IPS-15b (cell line): Measurements from ENCODE around the gene ACOT11.

Source experiments
- H3K27me3 ChIP-seq: one replicate; pipeline ENCODE4 v1.6.1; 2013; ENCODE audit warnings: low read length; ENCODE audit not compliant: control insufficient read depth, insufficient read depth
- H3K36me3 ChIP-seq: one replicate; pipeline ENCODE4 v1.6.1; 2013; ENCODE audit warnings: low read length; ENCODE audit not compliant: control insufficient read depth, insufficient read depth
- H3K4me1 ChIP-seq: one replicate; pipeline ENCODE4 v1.6.1; 2013; ENCODE audit warnings: mild to moderate bottlenecking, low read length; ENCODE audit not compliant: control insufficient read depth, insufficient read depth
- H3K4me3 ChIP-seq: one replicate; pipeline ENCODE4 v1.5.1; 2013; ENCODE audit warnings: low read depth, low read length
- H3K9ac ChIP-seq: one replicate; pipeline ENCODE4 v1.6.1; 2013; ENCODE audit warnings: low read depth, mild to moderate bottlenecking, low read length
- H3K9me3 ChIP-seq: one replicate; pipeline ENCODE4 v1.6.1; 2013; ENCODE audit warnings: mild to moderate bottlenecking, low read length; ENCODE audit not compliant: control insufficient read depth, insufficient read depth

Gene ACOT11

DNA sequence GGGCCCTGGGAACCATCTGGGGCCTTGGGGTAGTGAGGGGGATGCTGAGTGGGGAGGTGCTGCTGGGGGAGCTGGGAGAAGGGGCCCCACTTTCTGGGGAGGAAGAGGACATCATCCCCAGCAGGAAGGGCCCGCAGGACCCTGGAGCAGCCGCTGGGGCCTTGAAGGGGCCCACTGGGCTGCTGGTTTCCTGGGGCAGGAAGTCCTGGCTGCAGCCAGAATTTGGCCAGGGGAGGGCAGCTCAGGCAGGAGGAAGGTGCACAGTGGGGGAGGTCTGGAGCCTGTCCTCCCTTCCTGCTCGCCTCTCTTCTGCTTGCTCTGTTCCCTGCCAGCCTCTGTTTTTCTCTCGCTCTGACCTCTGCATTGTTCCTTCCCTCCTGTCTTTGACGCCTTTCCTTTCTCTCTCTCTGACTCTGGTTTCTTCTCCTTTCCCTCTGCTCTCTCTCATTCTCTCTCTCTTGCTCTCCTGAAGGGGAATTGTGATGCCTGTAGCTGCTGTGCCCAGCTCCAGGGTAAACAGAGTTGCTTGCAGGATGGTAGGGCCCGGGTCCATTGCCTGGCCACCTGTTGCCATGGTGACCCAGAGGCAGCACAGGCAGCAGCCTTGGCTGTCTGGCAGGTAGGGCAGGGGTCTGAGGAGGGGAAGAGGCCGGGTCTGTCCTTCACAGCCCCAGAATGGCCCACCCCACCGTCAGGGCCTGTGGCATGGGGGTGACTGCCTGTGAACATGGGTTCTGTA is 23.9 kb downstream of the ACOT11 start:
- no peaks in the 10 kb centered on the region for H3K9me3 ChIP-seq
- H3K9ac ChIP-seq = no peak overlapping the region
- H3K36me3 ChIP-seq = no peaks in the 10 kb centered on the region
- H3K4me3 ChIP-seq = no peak overlapping the region
- H3K27me3 ChIP-seq = no peaks in the 10 kb centered on the region
- peaks cover 3% of the 10 kb centered on the region for H3K4me1 ChIP-seq

DNA sequence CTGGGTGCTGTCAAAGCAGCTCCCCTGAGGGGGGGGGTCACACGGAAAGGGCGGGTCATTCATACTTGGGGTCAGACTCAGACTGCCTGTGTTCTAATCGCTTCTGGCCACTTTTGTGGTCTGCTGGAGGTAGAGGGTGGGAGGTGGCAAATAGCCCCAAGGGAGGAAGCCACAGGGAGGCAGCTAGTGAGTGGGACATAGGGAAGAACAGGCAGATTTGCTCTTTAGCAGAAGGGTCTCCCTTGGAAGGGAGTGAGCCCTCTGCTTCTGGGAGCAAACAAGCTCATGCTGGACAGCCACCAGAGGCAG is 24.5 kb downstream of the ACOT11 start:
- Histone ChIP-seq H3K4me3 (no peak overlapping the region), H3K4me1 (peaks cover 3% of the 10 kb centered on the region), H3K36me3 (no peaks in the 10 kb centered on the region), H3K9ac (no peak overlapping the region), H3K27me3 (no peaks in the 10 kb centered on the region), H3K9me3 (no peaks in the 10 kb centered on the region)

DNA sequence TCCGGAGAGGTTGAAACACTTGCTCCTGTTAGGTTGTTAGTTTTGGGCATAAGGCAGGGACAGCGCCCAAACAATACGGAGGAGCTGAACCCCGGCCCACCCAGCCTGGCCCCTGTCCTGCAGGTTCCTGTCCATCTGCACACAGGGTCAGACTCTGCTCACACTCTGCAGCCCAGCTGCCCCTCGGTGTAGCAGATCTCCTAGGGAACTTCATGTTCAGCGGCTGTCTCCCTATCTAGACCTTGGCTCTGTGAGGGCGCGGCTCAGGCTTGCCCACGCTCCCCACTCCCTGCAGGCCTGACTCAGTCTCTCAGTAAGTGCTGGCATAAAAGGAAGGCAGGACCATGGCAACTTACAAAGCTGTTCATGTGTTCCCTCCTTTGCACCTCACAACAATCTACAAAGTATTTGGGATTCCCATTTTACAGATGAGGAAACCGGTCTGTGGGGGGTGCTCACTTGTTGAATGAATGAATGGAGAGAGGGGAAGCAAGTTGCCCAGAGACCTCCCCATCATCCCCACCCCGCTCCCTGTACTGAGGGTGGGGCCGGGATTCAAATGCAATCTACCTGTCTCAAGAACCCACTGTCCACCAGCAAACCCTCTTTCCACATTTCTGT is 26.2 kb downstream of the ACOT11 start:
- no peak overlapping the region for H3K4me3 ChIP-seq
- no peak overlapping the region for H3K9ac ChIP-seq
- H3K4me1 ChIP-seq = peaks cover 3% of the 10 kb centered on the region
- no peaks in the 10 kb centered on the region for H3K36me3 ChIP-seq
- no peaks in the 10 kb centered on the region for H3K9me3 ChIP-seq
- no peaks in the 10 kb centered on the region for H3K27me3 ChIP-seq

DNA sequence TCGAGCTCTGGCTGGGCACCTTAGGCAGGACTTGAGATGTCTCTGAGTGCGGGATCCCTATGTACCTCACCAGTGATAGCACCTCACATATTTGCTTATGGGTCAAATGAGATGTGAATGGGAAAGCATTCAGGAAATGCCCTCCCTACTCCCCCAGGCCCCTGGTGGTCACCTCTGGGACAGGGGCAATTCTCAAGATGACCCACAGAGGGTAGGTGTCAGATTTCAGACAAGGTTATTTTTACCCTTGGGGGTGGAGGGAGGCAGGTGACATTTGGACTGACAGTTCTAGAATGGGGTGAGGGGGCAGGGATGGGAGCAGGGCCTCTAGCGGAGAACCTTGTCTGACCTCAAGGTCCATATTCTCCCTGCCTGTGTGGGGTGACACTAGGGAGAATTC is 27.1 kb downstream of the ACOT11 start:
- H3K27me3 ChIP-seq = no peaks in the 10 kb centered on the region
- no peaks in the 10 kb centered on the region for H3K36me3 ChIP-seq
- no peak overlapping the region for H3K9ac ChIP-seq
- no peaks in the 10 kb centered on the region for H3K9me3 ChIP-seq
- peaks cover 3% of the 10 kb centered on the region for H3K4me1 ChIP-seq
- H3K4me3 ChIP-seq = no peak overlapping the region

DNA sequence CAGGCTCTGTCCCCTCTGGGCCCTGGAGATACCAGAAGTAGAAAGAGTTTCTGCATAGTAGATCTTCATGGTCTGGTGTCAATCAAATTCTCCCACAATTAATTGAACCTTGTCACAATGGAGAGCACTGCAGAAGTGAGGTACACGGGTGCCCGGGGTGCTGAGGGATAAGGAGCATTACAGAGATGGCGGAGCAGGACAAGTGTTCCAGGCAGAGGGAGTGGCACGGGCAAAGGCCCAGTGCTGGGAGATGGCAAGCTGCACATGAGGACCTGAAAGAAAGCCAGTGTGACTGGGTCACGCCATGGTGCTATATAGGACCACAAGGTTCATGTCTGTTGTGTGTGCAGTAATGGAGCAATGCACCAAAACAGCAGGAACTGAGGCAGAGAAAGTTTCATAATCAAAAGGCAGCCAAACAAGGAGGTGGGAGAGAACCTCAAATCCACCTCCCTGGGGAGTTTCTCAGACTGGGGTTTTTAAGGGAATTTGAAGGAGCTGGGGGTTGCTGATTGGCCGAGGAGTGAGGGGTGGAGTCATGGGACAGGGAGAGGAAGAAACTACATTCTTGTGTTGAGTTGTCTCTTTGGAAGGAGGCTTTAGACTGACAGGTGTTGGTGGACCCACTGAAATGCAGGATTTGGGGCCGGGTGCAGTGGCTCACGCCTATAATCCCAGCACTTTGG is 27.7 kb downstream of the ACOT11 start:
- Histone ChIP-seq H3K27me3 (no peaks in the 10 kb centered on the region), H3K36me3 (no peaks in the 10 kb centered on the region), H3K4me3 (no peak overlapping the region), H3K9me3 (no peaks in the 10 kb centered on the region), H3K9ac (no peak overlapping the region), H3K4me1 (peaks cover 3% of the 10 kb centered on the region)

DNA sequence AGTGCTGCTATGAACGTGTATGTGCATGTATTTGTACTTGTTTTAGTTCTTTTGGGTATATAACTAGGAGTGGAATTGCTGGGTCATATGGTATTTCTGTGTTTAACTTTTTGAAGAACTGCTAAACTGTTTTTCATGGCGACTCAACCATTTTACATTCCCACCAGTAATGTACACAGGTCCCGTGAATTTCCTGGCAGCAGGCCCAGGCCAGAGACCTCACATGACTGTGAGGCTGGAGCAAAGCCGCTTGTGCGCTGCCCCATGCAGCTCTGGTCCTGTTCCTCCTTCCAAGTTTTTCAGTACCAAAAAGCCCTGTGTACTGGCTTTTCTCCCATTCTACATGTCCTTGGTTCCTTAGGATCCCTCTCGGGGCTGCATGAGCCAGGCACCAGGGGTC is 29.6 kb downstream of the ACOT11 start:
- Histone ChIP-seq H3K27me3 (no peaks in the 10 kb centered on the region), H3K36me3 (no peaks in the 10 kb centered on the region), H3K4me1 (peaks cover 3% of the 10 kb centered on the region), H3K9ac (no peak overlapping the region), H3K9me3 (no peaks in the 10 kb centered on the region), H3K4me3 (no peak overlapping the region)

DNA sequence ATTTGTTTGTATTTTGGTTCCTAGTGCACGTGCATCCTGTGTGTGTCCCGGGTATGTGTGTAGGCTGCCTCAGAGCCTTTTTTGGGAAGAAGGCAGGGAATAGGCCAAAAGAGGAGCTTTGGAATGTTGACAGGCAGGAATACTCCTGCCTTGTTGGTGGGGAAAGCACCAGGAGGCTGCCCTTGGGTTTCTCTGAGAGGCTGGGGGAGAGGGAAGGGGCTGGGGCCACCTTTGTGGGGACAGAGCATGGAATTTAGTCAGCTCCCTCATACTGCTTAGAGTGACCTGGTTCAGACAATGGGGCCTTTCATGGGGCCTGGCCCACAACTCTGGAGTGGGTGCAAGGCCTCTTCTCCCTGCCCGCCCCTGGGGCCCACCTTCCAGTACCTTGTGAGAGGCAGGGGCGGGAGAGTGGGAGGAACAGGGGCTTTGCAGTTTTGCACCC is 31.3 kb downstream of the ACOT11 start:
- H3K36me3 ChIP-seq = no peaks in the 10 kb centered on the region
- no peaks in the 10 kb centered on the region for H3K27me3 ChIP-seq
- H3K4me1 ChIP-seq = peaks cover 3% of the 10 kb centered on the region
- no peak overlapping the region for H3K4me3 ChIP-seq
- no peak overlapping the region for H3K9ac ChIP-seq
- H3K9me3 ChIP-seq = no peaks in the 10 kb centered on the region

DNA sequence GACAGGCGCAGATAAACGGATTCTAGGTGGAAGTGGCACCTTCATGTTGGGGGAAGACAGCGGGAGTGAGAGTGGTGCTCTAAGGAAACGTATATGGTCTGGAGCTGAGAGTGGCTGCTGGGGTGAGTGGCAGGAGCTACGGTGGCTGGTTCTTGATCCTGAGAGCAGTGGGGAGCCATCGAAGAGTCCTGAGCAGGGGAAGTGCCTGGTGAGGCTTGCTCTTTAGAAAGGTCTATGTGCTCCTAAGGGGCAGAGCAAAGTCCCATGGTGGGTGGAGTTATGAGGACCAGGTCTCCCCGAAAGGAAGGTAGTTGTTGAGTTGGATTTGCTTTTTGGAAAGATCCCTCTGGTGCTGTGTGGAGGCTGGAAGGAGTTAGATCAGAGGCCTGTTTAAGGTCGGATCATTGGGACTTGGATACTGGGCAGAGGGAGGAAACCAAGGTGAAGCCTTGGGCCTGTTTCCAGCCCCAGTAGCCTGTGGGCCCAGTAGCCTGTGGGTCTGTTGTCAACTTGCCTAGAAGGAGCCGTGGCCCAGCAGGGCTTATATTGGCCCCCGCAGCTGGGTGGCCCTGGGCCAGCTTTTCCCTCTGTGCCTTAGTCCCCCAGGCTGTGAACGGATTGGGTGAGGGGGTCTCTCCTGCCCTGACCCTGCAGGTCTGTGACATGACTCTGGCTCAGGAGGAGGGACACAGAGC is 33.0 kb downstream of the ACOT11 start:
- H3K4me3 ChIP-seq = no peak overlapping the region
- H3K36me3 ChIP-seq = no peaks in the 10 kb centered on the region
- no peak overlapping the region for H3K9ac ChIP-seq
- no peaks in the 10 kb centered on the region for H3K4me1 ChIP-seq
- no peaks in the 10 kb centered on the region for H3K9me3 ChIP-seq
- no peaks in the 10 kb centered on the region for H3K27me3 ChIP-seq

DNA sequence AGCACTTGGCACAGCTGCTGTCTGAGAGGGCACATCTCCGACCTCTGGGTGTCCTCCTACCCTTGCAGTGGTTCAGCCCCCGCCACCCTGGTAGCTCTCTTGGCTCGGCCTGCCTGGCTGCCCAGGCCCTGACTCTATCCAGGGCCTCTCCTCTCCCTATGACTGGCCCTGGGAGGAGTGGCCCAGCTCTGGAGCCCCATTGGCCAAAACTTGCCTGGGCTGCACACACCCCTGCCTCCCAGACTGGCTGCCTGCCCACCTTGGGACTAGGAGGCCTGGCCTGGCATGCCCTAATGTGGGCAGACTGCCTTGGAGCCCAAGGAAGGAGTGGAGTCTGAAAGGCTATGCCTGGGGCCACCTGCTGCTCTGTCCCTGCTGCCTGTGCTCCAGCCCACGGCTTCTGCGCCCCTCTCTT is 33.6 kb downstream of the ACOT11 start:
- Histone ChIP-seq H3K4me3 (no peak overlapping the region), H3K9ac (no peak overlapping the region), H3K9me3 (no peaks in the 10 kb centered on the region), H3K27me3 (no peaks in the 10 kb centered on the region), H3K4me1 (no peaks in the 10 kb centered on the region), H3K36me3 (no peaks in the 10 kb centered on the region)

DNA sequence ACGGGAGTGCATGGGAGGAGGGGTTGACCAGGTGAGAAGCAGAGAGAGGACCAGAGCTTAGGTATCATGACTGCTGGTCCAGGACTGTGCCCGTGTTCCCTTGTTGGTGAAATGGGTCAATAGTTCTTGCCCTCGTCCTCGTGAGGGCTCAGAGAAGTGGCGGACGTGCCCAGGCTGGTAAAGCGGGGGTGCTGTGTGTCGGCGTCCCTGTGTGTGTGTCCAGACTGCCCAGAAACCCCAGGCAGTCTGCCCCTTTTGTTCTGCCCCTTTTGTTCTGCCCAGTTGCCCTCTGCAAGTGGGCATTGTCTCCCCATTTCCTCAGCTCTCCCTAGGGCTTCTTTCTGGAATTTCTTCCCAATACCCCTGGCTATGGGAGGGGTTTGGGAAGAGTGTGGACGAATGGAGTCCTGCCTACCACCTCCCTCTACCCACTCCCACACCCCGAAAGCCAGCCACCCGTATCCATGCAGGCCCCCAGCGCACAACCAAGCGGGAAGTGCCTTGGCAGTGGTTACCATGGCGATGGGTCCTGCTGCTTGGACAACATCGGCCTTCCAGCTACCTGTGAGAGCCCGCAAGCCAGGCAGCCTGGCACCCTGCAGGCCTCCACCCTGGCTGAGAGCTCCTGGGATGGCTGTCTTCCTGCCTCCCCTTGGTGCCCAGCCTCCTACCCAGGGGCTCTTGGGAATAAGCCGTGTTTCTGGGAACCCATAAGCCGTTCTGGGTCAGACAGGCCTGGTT is 34.7 kb downstream of the ACOT11 start:
- no peaks in the 10 kb centered on the region for H3K4me1 ChIP-seq
- no peaks in the 10 kb centered on the region for H3K27me3 ChIP-seq
- H3K36me3 ChIP-seq = no peaks in the 10 kb centered on the region
- H3K9me3 ChIP-seq = no peaks in the 10 kb centered on the region
- H3K4me3 ChIP-seq = no peak overlapping the region
- H3K9ac ChIP-seq = no peak overlapping the region

DNA sequence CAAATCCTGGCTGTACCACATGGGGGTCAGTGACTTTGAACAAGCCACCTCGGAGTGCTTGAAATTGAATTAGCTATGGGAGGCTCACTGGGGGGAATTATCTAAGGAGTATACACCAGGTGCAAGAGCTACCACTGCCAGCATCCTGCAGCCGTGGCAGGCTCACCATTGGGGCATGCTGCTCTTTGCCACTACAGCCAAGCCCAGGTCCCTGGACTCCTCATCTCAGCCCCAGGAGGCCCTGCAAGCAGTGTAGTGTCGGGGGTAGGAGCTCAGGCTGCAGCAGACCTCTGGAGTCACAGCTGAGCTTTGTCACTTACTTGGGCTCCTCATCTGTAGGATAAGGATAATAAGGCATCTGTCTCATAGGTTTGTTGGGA is 35.3 kb downstream of the ACOT11 start:
- Histone ChIP-seq H3K9me3 (no peaks in the 10 kb centered on the region), H3K4me3 (no peak overlapping the region), H3K4me1 (no peaks in the 10 kb centered on the region), H3K27me3 (no peaks in the 10 kb centered on the region), H3K36me3 (no peaks in the 10 kb centered on the region), H3K9ac (no peak overlapping the region)
